ENCODE data around the gene NLRP10.

DNA sequence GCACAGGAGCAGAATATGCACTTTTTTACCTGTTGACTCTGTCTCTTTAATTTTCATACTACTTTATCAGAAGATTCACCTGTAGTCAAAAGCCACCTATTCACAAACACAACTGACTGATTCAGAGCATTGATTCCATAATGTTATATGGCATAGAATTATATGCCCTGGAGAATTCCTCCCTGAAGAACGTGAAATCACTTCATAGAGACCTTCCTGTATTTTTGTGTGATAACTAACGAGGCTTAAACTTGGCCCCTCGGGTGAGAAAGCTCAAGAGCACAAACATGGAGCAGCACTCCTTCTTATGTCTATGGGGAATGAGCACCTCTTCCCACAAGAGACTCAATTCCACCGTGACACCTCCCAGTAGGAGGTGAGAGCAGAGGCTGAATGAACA is 34.1 kb downstream of the NLRP10 start, which contains the start of gene OR10A6:
- no peak for TF ChIP-seq TAF1 (IDR thresholded peaks at IDR 0.05; ENCODE audit: borderline replicate concordance, low read depth, low read length)
- TF ChIP-seq POLR2AphosphoS5 (IDR thresholded peaks at IDR 0.05; ENCODE audit: low read depth, low read length) = no peak
